Activated gamma-delta T cell treated with anti-CD3 and anti-CD28 coated beads, Interleukin-2, amount 50 U/mL, for 16 hours (primary cell): Measurements from ENCODE around the gene UTY.
"Not testable (repeated sequence)": the region's sequence is repeated elsewhere in the genome, so short reads cannot be mapped to it uniquely, and the experiment has no call there.

Experiments
- DNase-seq: peaks from one replicate; pipeline ENCODE4 v3.0.0-alpha.2; 2020; ENCODE audit warnings: low read depth

UTY gene

GRCh38 chrY:13299411-13299810 lies 180.4 kb downstream of the UTY start:
- no peak for DNase-seq

GRCh38 chrY:13296176-13296890 lies 183.5 kb downstream of the UTY start:
- DNase-seq: no peak

- no peak for DNase-seq
Observed at GRCh38 chrY:13295026-13295425, 184.8 kb downstream of the UTY start.

- DNase-seq: no peak
Observed at GRCh38 chrY:13291199-13291598, 188.6 kb downstream of the UTY start.

GRCh38 chrY:13282151-13283054 lies 197.4 kb downstream of the UTY start:
- not testable (repeated sequence) for DNase-seq

- no peak for DNase-seq
Observed at GRCh38 chrY:13279561-13279960, 200.3 kb downstream of the UTY start.

GRCh38 chrY:13271706-13272105 lies 208.1 kb downstream of the UTY start:
- DNase-seq: no peak

GRCh38 chrY:13253941-13254440 lies 225.8 kb downstream of the UTY start:
- DNase-seq: not testable (repeated sequence)

- DNase-seq: no peak
Observed at GRCh38 chrY:13250421-13250820, 229.4 kb downstream of the UTY start.

GRCh38 chrY:13243716-13244115 lies 236.1 kb downstream of the UTY start:
- no peak for DNase-seq

- DNase-seq: no peak
Observed at GRCh38 chrY:13233901-13234300, 245.9 kb downstream of the UTY start.

- DNase-seq: no peak
Observed at GRCh38 chrY:13233118-13233517, 246.7 kb downstream of the UTY start.

- DNase-seq: no peak
Observed at GRCh38 chrY:13227354-13227953, 252.4 kb downstream of the UTY start.

GRCh38 chrY:13210961-13211646 lies 268.7 kb downstream of the UTY start:
- DNase-seq: no peak

- no peak for DNase-seq
Observed at GRCh38 chrY:13205214-13205613, 274.6 kb downstream of the UTY start.
